H1 (cell line): Measurements from ENCODE around the gene OSBPL9. TPM values are rescaled to one million over a fixed set of nuclear protein-coding genes. Genes with fewer than 3 reads are reported as not detected.

Source experiments
- CHD7 ChIP-seq: fragments of 300-600 bp; sonication (generic); IDR thresholded peaks from 2 replicates; pipeline ENCODE4 v1.7.1; 2012; ENCODE audit warnings: low read length, moderate library complexity, mild to moderate bottlenecking, inconsistent platforms; ENCODE audit not compliant: insufficient replicate concordance
- polyA plus RNA-seq, 7 experiments: library from polyadenylated mRNA; depleted of rRNA in 3 of 7; stranded (reverse) in 5 of 7; unstranded in 2 of 7; fragments of >200 nt in 5 of 7; fragments of 200-250 nt in 2 of 7; gene quantifications; 1 replicate in 5 of 7; 2 replicates in 1 of 7; 4 replicates in 1 of 7; pipeline versions ENCODE4 v1.2.1 to v1.2.3, GENCODE V29; 2011 to 2013; ENCODE audit warnings: missing spikeins in 2 of 7, mixed read lengths in 2 of 7
- total RNA-seq: library from RNA; stranded (reverse); fragmentation: NEBNext Ultra II Directional; extraction: Animal tissue kit (Norgen Biotek cat#: 25700); gene quantifications from 2 replicates; pipeline ENCODE4 v1.2.1, GENCODE V29; 2021

Gene OSBPL9
- total and polyA plus RNA-seq, 2 of the 8 experiments (the other 6 are each of a cell fraction or from before 2014, with no cell fraction given) = 58.2 to 71.6 TPM

GRCh38 chr1:51592711-51593110 lies 24.2 kb upstream of the OSBPL9 start (continued):
- TF ChIP-seq CHD7 = no peak
